ENCODE results near the gene TMEM186. TPM values are rescaled to one million over a fixed set of nuclear protein-coding genes. Genes with fewer than 3 reads are reported as not detected.

TMEM186 gene
- total and polyA plus RNA-seq, 9 of the 15 experiments (the other 6 are each of a cell fraction or from before 2014, with no cell fraction given): 10.1 to 33.4 (median 16.4) TPM

DNA sequence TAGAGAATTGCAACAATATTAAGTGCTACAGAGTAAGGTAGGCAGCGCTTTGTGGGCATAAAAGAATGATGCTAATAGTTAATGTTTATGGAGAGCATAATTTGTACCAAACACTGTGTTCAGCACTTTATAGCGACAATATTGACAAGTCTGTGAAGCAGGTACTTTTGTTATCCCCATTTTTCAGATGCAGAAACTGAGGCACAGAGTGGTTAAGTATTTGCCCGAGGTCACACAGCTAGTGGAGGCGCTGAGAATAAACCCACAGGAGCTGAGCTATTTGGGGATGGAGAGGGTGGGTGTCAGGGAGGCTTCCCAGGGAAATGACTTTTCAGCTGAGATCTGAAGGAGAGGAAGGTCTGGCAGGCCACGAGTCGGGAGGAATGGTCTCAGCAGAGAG, 39.4 kb downstream of the TMEM186 start:
- FAIRE-seq (no peak), DNase-seq (ENCODE audit: extremely low read depth in 1 of 4, low spot score in 3 of 4) (no peak), ATAC-seq (no peak)
- Histone ChIP-seq H3K27ac (ENCODE audit: extremely low read depth, low read depth, low read length) (no peak overlapping the region), H3K36me3 (ENCODE audit: control insufficient read depth, insufficient read depth, low read length) (no peaks in the 10 kb centered on the region), H3K27me3 (ENCODE audit: control insufficient read depth in 2 of 2, insufficient read depth in 2 of 2, low read length in 2 of 2) (peaks cover 17 to 57% of the 10 kb centered on the region in 2 experiments), H3K9me1 (ENCODE audit: control insufficient read depth, insufficient read depth, low read length) (no peaks in the 10 kb centered on the region), H3K4me2 (ENCODE audit: insufficient read depth, low read length) (no peak overlapping the region), H4K20me1 (replicated peaks; ENCODE audit: control insufficient read depth, insufficient read depth, low read length) (0 out of 2 replicates have a peak, but pooled peaks cover 3% of the 10 kb centered on the region), H3K9me3 (replicated peaks; ENCODE audit: control insufficient read depth, insufficient read depth, low read depth, low read length) (no peaks in the 10 kb centered on the region), H3K4me3 (no peak overlapping the region), H3K79me2 (ENCODE audit: control insufficient read depth, insufficient read depth, low read length) (no peaks in the 10 kb centered on the region), H3K4me1 (replicated peaks in 1 of 2; ENCODE audit: control insufficient read depth in 2 of 2, insufficient read depth in 2 of 2, low read length in 2 of 2) (no peaks in the 10 kb centered on the region), H2AFZ (ENCODE audit: low read depth, low read length) (no peak overlapping the region), H3K9ac (ENCODE audit: insufficient read depth in 1 of 2, low read depth in 2 of 2, low read length in 2 of 2) (no peak overlapping the region)
- no TSS peak for BruUV-seq (replicated peaks)
- POLR2A ChIA-PET: no interaction called here
- WGBS (ENCODE audit: insufficient coverage, low coverage, missing lambda C conversion rate): 0% methylated on average over 6 of the region's 6 CpGs
- TF ChIP-seq CREB1 (IDR thresholded peaks at IDR 0.05) (no peak), CREB1 (CRISPR knock-in tag; IDR thresholded peaks at IDR 0.05) (no peak), ILK (tag; IDR thresholded peaks at IDR 0.05; ENCODE audit: borderline replicate concordance, low read depth) (no peak), ZFP36 (IDR thresholded peaks at IDR 0.05; ENCODE audit: low read depth, low read length, partially characterized antibody) (peak; percentile 21), CHD2 (IDR thresholded peaks at IDR 0.05; ENCODE audit: low read depth, low read length) (no peak), BCOR (IDR thresholded peaks at IDR 0.05) (0 out of 2 replicates have a peak, but pooled peaks have one; percentile 52), ZFPM2 (CRISPR knock-in tag; IDR thresholded peaks at IDR 0.05) (no peak), KDM2B (CRISPR knock-in tag; IDR thresholded peaks at IDR 0.05) (no peak), FOXJ3 (CRISPR knock-in tag; IDR thresholded peaks at IDR 0.05) (no peak), RBM25 (IDR thresholded peaks at IDR 0.05; ENCODE audit: low read depth, low read length, severe bottlenecking) (peak; percentile 69), SRSF3 (IDR thresholded peaks at IDR 0.05; ENCODE audit: insufficient read depth, low read length) (no peak), GATA2 (CRISPR knock-in tag; IDR thresholded peaks at IDR 0.05) (no peak), KDM1A (IDR thresholded peaks at IDR 0.05) (peak in 1 of 2 experiments; percentile 27; a peak in 1 of 4 replicates), GTF2E2 (tag; IDR thresholded peaks at IDR 0.05) (no peak), ZC3H8 (IDR thresholded peaks at IDR 0.05) (no peak), BMI1 (IDR thresholded peaks at IDR 0.05; ENCODE audit: low read length) (no peak), KLF1 (tag; IDR thresholded peaks at IDR 0.05) (no peak)
- TF ChIP-seq, protein P1, sequence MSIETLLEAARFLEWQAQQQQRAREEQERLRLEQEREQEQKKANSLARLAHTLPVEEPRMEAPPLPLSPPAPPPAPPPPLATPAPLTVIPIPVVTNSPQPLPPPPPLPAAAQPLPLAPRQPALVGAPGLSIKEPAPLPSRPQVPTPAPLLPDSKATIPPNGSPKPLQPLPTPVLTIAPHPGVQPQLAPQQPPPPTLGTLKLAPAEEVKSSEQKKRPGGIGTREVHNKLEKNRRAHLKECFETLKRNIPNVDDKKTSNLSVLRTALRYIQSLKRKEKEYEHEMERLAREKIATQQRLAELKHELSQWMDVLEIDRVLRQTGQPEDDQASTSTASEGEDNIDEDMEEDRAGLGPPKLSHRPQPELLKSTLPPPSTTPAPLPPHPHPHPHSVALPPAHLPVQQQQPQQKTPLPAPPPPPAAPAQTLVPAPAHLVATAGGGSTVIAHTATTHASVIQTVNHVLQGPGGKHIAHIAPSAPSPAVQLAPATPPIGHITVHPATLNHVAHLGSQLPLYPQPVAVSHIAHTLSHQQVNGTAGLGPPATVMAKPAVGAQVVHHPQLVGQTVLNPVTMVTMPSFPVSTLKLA (conservative IDR thresholded peaks at IDR 0.05): no peak
- in situ Hi-C loops (cut with MboI) (no loop called here), intact Hi-C loops (cut with micrococcal nuclease) (no loop called here)
- CTCF ChIA-PET (ENCODE audit: low intra/inter-chr PET ratio): no interaction called here

All from K562 (cell line).